ENCODE measurements around the gene MBD2. TPM values are rescaled to one million over a fixed set of nuclear protein-coding genes. Genes with fewer than 3 reads are reported as not detected.

MBD2 gene
- 23.4 and 30.3 TPM in 2 replicates for total RNA-seq

GRCh38 chr18:54224379-54225014, at the start of gene MBD2:
TSS of gene MBD2 (minus strand) at chr18:54224669. CDS start at chr18:54224559, 110 bp downstream.

Other genes with a start within 250 kb of the MBD2 start
- gene POLI, start 44.8 kb upstream of the MBD2 start, total RNA-seq: 26.8 and 30.2 TPM in 2 replicates
- not detected in 2 replicates for gene STARD6, start 133.2 kb upstream of the MBD2 start, total RNA-seq
- gene C18orf54, start 133.2 kb upstream of the MBD2 start, total RNA-seq: 2.7 and 5.7 TPM in 2 replicates